ENCODE measurements around the gene SYT12.

The SYT12 gene

DNA sequence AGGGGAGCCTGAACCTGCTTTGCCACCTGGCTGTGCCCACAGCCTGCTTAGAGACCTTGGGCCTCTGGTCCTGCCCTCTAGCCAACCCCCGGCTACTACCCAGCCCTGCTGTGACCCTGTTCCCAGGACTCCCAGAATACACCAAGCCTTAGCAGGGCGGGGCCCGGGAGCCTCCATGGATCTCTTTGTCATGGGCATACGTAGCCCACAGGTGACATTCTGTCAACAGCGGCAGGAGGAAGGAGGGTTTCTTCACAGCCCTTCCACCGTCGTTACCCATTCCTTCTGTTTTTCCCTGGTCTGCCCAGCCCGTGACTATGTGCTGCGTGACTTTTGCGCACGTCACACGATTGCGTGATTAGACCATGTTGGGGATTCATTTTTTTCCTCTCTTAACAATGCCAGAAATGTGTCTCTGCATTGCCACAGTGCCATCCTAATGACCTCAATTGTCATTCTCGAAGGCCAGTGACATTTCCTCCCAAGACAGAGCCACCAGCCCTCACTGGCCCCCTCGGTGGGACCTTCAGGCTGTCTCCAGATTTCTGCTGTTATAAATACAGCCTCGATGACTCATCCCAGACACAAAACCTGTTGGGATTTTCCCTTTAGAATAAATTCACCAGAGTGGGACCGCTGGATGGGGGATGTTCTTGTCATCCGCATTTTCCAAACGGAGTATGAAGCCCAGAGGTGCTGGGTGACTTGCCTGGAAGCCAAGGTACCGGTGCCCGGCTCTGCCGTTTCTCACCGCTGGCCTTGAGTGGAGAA lies 9.0 kb downstream of the SYT12 start:
- DNase-seq: peak; percentile 67

DNA sequence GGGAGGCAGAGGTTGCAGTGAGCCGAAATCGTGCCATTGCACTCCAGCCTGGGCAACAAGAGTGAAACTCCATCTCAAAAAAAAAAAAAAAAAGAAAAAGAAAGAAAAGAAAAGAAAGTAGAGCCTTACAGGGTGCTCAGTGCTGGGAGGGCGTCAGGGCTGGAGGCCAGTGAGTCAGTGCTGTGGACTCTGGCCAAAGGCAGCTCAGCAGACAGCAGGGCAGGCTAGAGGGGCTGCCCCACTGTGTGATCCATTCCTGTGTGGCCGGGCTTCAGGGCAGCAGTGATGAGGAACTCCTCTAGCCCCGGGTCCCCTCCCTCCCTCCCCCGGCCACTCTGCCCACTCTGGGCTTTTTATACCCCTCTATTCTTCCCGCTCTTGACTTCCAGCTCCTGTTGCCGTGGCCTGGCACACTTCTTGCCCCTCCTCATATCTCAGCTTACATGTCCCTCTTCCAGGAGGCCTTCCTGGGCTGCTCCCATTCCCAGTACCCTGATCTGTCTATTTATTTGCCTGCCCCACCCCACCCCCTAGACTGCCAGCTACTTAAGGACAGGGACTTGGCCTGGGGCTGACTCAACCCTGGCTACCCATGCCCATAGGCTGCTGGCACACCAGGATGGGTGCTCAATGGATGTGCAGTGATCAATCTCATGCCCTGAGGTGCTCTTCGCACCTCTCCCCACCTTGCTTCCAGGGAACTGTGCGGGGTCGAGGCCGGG lies 10.1 kb downstream of the SYT12 start:
- DNase-seq: peak; percentile 94

DNA sequence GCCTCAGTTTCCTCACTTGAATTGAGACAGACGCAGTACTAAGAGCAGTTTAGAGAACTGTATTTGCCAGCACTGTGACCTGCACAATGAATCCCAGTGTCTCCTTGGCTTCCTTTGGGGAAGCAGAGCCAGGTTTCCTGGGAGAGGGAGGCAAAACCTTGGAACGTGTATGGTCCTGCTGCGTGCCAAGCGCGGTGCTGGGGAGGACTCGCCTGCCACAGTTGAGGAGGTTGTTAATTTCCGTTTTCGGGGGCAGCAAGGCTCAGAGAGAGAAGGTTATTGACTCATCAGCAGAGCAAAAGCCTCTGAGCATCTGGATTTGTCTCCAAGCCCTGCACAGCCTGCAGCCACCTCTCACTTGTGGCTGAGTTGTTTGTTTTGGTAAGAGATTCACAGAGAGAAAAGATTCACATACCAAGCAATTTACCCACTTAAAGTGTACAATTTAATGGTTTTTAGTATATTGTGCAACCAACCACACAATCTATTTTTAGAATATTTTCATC lies 10.8 kb downstream of the SYT12 start:
- peak; percentile 98 for DNase-seq

DNA sequence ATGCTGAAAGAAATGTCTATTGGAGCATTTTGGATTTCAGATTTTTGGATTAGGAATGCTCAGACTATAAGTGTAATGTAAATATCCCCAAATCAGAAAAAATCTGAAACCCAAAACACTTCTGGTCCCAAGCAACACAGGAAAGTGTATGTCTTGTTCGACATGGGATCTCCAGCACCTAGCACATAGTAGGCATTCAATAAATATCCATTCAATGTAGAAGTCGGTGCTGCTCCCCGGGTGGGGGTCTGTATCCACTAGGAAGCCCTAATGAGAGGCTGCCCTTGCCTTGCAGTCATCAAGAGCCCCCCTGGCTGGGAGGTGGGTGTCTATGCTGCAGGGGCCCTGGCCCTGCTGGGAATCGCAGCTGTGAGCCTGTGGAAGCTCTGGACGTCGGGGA lies 11.4 kb downstream of the SYT12 start:
- no peak for DNase-seq

DNA sequence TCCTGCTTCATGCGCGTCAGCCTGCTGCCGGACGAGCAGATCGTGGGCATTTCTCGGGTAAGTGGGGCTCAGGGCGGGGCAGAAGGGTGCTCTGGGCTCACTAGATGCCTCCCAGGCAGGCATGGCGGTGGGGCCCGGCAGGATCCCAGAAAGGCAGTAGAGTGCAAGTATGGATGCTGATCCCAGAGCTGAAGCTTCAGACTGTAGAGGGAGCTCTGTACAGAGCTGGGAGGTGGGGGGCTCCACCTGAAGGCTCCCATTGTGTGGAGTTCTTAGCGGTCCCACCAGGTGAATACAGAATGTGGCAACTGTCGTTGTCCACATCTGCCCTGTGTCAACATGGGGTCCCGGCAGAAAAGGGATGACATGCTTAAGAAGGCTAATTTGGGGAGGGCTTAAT lies 17.2 kb downstream of the SYT12 start:
- no peak for DNase-seq

DNA sequence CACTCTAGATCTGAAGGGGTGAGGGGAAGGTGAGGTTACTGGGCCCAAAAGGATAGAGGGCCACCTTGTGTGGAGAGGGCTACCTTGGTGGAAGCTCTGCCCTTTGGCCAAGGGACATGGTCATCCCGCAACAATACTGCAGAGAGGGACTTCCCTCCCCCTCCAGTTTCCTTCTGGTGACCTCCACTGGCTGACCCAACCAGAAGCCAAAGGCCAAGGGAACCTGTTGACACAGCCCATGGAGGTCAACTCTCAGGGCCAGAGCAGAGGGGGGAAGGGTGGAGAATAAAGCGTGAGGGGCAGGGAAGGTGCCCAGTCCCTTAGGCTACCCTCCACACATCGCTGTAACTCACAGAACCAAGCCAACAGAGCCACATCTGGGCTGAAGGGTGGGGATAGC lies 18.7 kb downstream of the SYT12 start:
- DNase-seq: no peak

DNA sequence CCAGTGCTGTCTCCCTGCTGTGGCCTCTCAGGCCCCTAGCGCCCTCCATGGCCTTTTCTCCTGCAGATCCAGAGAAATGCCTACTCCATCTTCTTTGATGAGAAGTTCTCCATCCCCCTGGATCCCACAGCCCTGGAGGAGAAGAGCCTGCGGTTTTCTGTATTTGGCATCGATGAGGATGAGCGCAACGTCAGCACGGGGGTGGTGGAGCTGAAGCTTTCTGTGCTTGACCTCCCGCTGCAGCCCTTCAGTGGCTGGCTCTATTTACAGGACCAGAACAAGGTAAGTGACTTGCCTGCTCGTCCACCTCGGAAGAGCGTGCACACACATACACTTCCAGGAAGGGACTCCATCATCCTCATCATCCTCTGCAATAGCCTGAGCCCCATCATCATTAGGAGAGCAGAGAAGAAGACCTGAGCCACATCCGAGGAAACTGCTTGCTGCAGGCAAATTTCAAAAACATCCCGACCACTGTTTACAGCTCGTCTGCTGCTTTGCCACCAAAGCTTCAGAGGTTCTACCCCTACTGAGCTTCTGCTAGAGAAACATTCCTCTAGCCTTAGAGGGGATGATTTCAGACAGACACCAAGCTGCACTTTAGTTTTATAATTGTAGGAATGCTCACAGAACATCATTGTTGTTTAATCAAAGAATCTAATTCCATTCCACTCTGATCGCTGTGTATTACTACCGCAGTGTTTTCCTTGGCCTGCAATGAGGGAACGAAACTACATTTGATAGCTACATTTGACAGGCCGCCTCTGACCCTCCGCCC lies 20.8 kb downstream of the SYT12 start:
- no peak for DNase-seq

DNA sequence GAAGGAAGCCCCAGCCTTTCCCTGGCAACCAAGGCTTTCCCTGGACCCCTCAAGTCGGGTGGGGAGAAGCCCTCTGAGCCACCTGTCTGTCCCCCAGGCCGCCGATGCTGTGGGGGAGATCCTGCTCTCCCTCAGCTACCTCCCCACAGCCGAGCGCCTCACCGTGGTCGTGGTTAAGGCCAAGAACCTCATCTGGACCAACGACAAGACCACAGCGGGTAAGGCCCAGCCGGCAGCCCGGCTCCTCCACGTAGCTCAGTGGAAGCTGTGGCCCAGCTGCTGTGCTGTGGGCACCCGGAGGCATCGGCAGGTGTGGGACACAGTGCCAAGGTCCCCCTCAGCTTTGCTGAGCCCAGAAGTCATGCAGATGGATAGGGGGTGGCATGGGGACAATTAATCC lies 21.6 kb downstream of the SYT12 start:
- no peak for DNase-seq

DNA sequence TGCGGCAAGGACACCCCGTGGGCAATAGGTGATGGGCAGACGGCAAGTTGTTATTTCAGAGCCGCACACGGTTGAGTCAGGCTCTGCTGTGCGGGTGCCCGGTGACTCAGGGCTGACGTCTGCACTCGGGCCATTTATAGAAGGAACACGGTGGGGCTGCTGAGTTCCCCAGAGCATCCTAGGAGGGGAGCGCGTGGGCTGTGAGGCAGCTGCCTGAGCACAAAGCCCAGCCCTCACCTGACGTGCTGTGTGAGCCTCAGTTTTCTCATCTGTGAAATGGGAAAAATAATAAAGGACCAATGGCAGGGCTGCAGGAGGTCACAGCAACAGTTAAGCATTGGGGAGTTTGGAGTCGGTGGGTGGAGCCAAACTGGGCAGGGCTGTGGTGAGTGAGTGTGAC lies 22.4 kb downstream of the SYT12 start:
- peak; percentile 81 for DNase-seq

DNA sequence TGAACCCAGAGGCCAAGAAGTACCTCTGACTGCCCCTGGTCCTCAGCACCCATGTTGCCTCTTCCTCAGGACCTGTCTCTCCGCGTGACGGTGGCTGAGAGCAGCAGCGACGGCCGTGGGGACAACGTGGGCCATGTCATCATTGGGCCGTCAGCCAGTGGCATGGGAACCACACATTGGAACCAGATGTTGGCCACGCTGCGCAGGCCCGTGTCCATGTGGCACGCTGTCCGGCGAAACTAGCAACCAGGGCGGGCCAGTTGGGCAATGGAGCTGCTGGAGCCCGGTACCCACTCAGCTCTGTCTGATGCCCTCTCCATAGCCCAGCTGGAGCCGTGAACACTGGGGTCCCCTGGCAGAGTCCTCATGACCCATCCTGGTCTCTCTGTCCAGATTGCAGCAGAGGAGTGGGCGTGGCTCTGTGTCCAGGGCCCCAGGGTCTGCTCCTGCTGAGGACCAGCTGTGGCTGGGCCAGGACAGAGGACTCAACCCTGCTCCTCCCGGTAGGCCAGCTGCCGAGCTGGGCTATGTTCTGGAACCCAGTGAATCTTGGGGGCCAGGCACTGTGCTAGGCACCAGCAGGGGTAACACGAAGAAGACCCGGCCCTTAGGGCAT lies 25.7 kb downstream of the SYT12 start:
- no peak for DNase-seq

DNA sequence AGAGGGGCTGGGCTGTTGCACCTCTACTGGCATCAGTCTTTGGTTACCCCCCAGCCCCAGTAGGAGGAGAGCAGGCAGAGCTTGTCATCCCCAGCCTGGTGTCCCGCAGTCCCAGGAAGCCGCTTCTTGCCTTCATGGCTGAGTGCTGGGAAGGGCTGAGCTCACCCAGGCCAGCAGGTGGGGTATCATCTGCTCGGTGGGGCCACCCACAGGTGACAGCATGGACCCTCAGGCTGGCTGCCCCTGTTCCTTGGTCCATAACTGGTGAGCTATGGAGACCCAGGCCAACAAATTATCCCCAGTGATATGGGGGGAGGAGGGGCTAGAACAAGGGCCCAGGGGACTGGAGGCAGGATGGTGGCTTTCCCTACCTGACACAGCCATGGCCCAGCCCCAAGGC lies 27.2 kb downstream of the SYT12 start:
- no peak for DNase-seq

DNA sequence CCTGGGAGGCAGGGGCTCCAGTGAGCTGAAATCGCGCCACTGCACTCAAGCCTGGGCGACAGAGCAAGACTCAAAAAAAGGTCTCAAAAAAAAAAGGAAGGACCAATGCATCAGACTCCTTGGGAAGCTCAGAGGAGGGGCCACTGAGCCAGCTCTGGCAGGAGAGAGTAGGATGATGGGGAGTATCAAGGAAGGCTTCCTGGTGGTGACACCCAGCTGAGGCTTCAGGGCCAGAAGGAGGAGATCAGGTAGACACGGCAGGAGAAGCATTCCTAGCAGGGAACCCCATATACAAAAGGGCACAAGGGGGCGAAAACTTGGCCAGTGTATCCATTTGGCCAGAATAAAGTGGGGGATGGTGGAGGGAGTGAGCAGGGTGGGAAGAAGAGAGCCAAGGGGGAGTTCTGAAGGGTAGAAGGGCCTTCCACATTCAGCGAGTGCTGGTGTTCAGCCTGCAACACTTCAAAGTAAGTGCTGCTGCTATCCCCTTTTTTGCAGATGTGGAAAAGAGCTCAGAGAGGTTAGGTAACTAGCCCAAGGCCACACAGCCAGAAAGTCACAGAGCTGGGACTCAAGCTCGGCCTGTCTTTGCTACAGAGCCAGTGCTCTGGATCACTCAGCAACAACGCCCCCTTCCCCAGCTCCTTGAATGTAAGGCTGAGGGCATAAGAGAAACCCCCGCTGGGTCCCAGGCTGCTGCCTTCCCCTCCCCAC lies 28.4 kb downstream of the SYT12 start:
- no peak for DNase-seq

DNA sequence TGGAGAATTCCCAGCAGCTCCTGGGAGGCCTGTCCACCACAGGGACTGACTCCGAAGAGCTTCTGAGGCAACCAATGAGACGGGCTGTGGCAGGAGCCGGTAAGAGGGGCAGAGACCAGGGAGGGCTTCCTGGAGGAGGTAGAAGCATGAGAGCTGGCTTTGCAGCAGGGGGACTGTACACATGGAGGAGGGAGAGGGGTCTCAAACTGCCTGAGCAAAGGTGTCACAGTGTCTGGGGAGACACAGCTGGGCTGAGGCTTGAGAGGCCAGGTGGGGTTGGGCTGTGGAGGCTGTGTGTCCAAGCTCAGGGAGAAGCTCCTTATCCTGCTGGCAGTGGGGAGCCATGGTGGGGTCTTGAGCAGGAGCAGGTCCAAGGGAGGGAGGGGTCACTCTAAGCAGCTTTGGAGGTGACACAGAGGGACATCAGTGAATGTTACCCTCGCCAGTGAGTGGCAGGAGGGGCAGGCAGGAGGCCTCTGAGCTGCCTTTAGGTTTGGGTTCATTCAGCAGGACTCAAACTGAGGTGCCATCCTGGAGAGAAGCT lies 29.1 kb downstream of the SYT12 start:
- DNase-seq: no peak

DNA sequence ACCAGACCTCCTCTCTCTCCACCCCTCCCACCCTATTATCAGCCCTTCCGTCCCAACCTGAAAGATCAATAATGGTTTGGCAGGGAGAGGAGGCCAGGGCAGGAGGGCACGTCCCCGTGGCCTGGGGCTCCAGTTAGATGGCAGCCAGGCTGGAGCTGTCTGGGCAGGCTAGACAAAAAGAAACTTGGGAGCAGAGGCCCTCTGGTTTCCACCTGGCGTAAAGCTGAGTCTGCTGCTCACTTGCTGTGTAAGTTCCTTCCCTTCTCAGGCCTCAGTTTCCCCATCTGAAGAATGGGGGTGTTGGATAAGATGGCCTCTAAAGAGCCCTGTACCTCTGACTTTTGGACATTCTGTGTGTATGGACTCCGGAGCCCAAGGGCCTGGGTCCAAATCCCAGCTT lies 30.0 kb downstream of the SYT12 start:
- DNase-seq: no peak

DNA sequence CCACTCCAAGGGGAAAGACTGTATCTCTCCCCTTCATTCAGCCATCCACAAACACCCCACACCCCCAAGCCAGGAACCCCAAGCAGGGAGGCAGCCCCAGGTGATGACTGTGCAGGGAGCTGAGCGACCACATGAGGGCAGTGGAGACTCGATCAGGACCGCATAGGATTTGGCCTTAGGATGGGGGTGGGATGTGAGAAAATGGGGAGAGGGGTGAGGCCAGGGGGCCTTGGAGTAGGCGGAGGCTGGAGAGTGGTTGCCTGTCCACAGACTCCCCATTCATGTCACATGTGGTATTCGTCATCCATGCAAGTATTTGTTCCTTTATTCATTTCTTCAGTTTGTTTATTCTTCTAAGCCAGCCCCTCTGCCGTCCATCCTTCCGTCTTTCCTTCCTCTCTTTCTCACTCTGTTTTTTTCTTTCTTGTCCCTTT lies 31.0 kb downstream of the SYT12 start:
- peak; percentile 53 for DNase-seq

DNA sequence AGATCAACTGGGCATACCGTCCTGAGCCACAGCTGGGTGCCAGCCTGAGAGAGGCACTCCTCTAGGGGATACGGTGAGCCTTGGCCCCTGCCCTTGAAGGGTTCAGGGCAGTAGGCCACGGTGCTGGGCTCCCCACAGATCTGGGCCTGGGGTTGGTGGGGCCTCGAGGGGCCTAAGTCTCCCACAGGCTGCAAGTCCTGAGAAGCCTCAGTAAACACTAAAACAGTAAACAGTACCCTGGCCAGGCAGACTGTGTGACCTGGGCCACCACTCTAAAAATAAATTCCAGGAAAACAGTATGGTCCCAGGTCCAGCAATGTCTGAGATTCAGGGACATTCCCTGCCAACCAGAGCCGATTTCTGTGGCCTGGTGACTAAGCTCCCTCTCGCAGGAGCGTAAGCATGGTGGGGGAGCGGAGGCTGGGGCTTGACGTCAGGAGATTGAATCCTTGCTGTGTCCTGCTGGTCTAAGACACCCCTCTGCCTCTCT lies 31.5 kb downstream of the SYT12 start:
- DNase-seq: peak; percentile 55

DNA sequence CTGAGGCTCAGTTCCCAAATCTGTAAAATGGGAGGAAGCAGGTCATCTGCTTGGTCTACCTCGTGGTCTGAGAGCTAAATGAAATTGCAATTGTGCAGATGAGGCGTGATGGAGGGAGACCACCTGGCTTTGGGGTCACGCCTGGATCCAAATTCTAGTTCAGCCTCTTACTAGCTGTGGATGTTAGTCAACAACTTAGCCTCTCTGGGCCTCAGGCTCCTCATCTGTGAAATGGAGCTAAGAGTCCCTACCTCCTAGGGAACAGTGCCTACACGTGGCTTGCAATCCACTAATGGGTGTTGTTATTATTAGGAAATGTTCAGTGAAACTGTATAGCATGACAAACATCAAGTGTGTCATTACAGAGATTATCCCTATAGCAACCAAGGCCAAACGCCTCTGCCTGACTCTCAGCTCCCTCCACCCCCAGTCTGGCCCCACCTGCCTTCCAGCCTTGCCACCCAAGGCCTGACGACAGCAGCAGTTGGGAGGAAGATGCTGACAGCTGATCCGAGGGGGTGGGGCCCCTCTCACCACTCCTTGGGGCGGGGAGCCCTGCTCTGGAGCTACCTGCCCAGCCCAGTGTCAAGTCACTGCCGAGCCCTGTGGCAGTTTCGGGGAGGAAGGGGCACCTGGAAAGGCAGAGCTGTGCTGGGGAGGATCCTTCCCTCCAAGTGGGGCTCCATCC lies 32.0 kb downstream of the SYT12 start:
- peak; percentile 48 for DNase-seq

DNA sequence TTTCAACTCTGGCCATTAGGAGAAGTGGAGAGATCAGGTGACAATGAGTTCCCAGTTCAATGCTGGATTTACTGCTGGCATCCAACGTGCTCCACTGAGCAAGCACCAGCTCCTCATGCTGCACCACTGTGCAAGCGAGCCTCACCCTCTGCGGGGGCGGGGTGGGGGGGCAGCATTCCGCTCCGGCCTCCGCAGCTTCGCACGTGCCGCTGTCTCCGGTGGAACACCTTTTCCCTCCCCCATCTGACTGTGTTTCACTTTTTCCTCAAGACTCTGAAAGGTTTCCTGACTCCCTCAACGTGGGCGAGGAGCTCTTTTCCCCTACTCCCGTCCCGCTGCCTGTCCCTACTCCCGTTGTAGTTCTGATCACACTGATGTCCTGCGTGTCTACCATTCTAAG lies 32.9 kb downstream of the SYT12 start:
- DNase-seq: peak; percentile 19

DNA sequence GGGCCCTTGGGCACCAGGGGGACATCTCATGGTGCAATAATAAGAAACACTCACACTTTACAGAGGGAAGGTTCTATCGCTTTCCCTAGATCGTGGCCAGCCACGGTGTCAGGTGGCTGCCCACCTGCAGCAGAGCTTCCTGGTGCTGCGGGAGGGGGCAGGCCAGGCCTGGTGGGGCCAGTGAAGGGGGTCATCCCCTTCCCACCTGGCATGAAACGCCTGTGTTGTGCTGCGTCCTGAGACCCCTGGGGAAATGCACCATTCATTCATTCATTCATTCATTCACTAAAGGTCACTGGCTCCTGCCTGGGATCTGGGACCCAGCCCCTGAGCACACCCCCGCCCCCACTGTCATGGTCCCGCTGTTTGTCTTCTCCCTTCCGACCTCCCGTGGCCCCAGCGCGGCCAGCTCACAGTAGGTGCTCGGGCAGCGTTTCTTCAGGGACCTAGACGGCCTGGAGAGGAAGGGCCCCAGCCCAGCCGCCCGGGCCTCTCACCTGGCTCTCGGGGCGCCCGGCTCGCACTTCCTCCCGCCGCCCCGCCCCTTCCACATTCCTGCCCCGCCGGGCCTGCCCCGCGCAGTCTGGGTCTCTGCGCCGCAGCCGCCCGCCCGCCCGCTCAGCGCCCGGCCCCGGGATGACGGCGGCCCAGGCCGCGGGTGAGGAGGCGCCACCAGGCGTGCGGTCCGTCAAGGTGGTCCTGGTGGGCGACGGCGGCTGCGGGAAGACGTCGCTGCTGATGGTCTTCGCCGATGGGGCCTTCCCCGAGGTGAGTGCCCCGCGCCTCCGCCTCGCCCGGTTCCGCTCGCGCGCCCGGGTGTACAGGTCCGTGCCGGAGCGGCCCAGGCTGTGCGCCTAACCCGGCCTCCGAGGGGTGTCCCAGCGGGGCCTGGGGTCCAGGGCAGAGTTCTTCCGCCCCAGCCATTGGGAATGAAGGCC lies 33.6 kb downstream of the SYT12 start, which contains the start of gene RHOD:
Gene RHOD, plus strand, starts transcription at position 581 of the 938 bp plus-strand sequence. Its CDS starts 56 bp downstream, at position 637.
- peak; percentile 46 for DNase-seq

DNA sequence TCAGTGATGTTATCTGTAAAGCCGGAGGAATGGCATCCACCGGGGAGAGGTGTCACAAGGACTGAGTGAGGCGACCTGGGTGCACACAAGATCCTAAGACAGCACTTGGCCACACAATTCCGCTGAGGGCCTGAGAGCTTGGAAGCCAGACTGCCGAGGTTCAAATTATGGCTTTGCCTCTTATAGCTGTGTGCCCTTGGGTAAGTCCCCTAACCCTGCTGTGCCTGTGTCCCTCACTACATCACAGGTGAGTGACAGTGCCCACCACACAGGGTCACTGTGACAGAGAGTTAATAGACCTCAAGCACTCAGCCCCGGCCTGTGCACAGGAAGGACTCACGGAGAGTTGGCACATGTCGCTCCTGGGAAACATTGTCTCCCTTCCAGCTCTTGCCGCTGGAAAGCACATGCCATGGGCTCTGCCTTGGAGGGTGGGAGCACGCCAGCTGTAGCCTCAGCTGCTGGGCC lies 34.3 kb downstream of the SYT12 start:
- DNase-seq: no peak

Data from EL (cell line).